ENCODE data around the gene CDH13.

The CDH13 gene

GRCh38 chr16:83051451-83051850 is 424.7 kb downstream of the CDH13 start:
- H3K4me3 ChIP-seq (ENCODE audit: severe bottlenecking): no peak overlapping the region
- H3K9me3 ChIP-seq (ENCODE audit: severe bottlenecking): no peaks in the 10 kb centered on the region
- no peaks in the 10 kb centered on the region for H3K36me3 ChIP-seq (ENCODE audit: low read depth)
- DNase-seq (ENCODE audit: low spot score): no peak
- no peak overlapping the region for H3K27ac ChIP-seq (ENCODE audit: poor library complexity, severe bottlenecking)
- no peak for ATAC-seq (ENCODE audit: low read depth)
- TF ChIP-seq CTCF (IDR thresholded peaks at IDR 0.05; ENCODE audit: poor library complexity, severe bottlenecking): no peak
- H3K27me3 ChIP-seq (ENCODE audit: insufficient read depth, poor library complexity, severe bottlenecking): no peaks in the 10 kb centered on the region
- no peaks in the 10 kb centered on the region for H3K4me1 ChIP-seq (ENCODE audit: insufficient read depth, poor library complexity, severe bottlenecking)

GRCh38 chr16:83054283-83054682 is 427.5 kb downstream of the CDH13 start:
- no peak for TF ChIP-seq CTCF (IDR thresholded peaks at IDR 0.05; ENCODE audit: poor library complexity, severe bottlenecking)

GRCh38 chr16:83058376-83058775 is 431.6 kb downstream of the CDH13 start:
- H3K4me1 ChIP-seq (ENCODE audit: insufficient read depth, poor library complexity, severe bottlenecking): no peaks in the 10 kb centered on the region
- no peaks in the 10 kb centered on the region for H3K27me3 ChIP-seq (ENCODE audit: insufficient read depth, poor library complexity, severe bottlenecking)
- H3K27ac ChIP-seq (ENCODE audit: poor library complexity, severe bottlenecking): no peak overlapping the region
- no peaks in the 10 kb centered on the region for H3K9me3 ChIP-seq (ENCODE audit: severe bottlenecking)
- ATAC-seq (ENCODE audit: low read depth) (no peak), DNase-seq (ENCODE audit: low spot score) (no peak)
- no peaks in the 10 kb centered on the region for H3K36me3 ChIP-seq (ENCODE audit: low read depth)
- TF ChIP-seq CTCF (IDR thresholded peaks at IDR 0.05; ENCODE audit: poor library complexity, severe bottlenecking): no peak
- no peak overlapping the region for H3K4me3 ChIP-seq (ENCODE audit: severe bottlenecking)

More at GRCh38 chr16:83054283-83054682, 427.5 kb downstream of the CDH13 start:
- Histone ChIP-seq H3K36me3 (ENCODE audit: low read depth) (no peaks in the 10 kb centered on the region), H3K4me3 (ENCODE audit: severe bottlenecking) (no peak overlapping the region), H3K9me3 (ENCODE audit: severe bottlenecking) (no peaks in the 10 kb centered on the region), H3K27ac (ENCODE audit: poor library complexity, severe bottlenecking) (no peak overlapping the region), H3K4me1 (ENCODE audit: insufficient read depth, poor library complexity, severe bottlenecking) (no peaks in the 10 kb centered on the region), H3K27me3 (ENCODE audit: insufficient read depth, poor library complexity, severe bottlenecking) (no peaks in the 10 kb centered on the region)
- DNase-seq (ENCODE audit: low spot score) (no peak), ATAC-seq (ENCODE audit: low read depth) (peak; percentile 70; the same call in 2 of the 3 replicates)

GRCh38 chr16:83059237-83059636 is 432.5 kb downstream of the CDH13 start:
- no peak overlapping the region for H3K27ac ChIP-seq (ENCODE audit: poor library complexity, severe bottlenecking)
- no peaks in the 10 kb centered on the region for H3K9me3 ChIP-seq (ENCODE audit: severe bottlenecking)
- H3K27me3 ChIP-seq (ENCODE audit: insufficient read depth, poor library complexity, severe bottlenecking): no peaks in the 10 kb centered on the region
- no peaks in the 10 kb centered on the region for H3K36me3 ChIP-seq (ENCODE audit: low read depth)
- no peak for TF ChIP-seq CTCF (IDR thresholded peaks at IDR 0.05; ENCODE audit: poor library complexity, severe bottlenecking)
- no peak overlapping the region for H3K4me3 ChIP-seq (ENCODE audit: severe bottlenecking)
- ATAC-seq (ENCODE audit: low read depth) (peak; percentile 40; the same call in 1 of the 3 replicates), DNase-seq (ENCODE audit: low spot score) (no peak)
- no peaks in the 10 kb centered on the region for H3K4me1 ChIP-seq (ENCODE audit: insufficient read depth, poor library complexity, severe bottlenecking)

- Histone ChIP-seq H3K9me3 (ENCODE audit: severe bottlenecking) (no peaks in the 10 kb centered on the region), H3K4me3 (ENCODE audit: severe bottlenecking) (no peak overlapping the region), H3K36me3 (ENCODE audit: low read depth) (no peaks in the 10 kb centered on the region), H3K27me3 (ENCODE audit: insufficient read depth, poor library complexity, severe bottlenecking) (no peaks in the 10 kb centered on the region), H3K27ac (ENCODE audit: poor library complexity, severe bottlenecking) (no peak overlapping the region), H3K4me1 (ENCODE audit: insufficient read depth, poor library complexity, severe bottlenecking) (no peaks in the 10 kb centered on the region)
- no peak for TF ChIP-seq CTCF (IDR thresholded peaks at IDR 0.05; ENCODE audit: poor library complexity, severe bottlenecking)
- no peak for ATAC-seq (ENCODE audit: low read depth)
- no peak for DNase-seq (ENCODE audit: low spot score)
These were observed 439.2 kb downstream of the CDH13 start for GRCh38 chr16:83066011-83066410.

All from RWPE2 (cell line).